Measurements from ENCODE around the gene POLR2M. TPM values are rescaled to one million over a fixed set of nuclear protein-coding genes. Genes with fewer than 3 reads are reported as not detected.
A peak's percentile ranks its signal among the peaks of the same experiment; 100 is the strongest.

The POLR2M gene
- polyA plus RNA-seq, 1 of the 3 experiments (the other 2 are of a cell fraction) = 160 TPM

- no peak overlapping the region for H3K4me3 ChIP-seq (ENCODE audit: low read depth in 2 of 2, low read length in 1 of 2)
- no peak for DNase-seq
- no peak overlapping the region for H2AFZ ChIP-seq (ENCODE audit: low read depth)
- no peaks in the 10 kb centered on the region for H3K9me2 ChIP-seq
- TF ChIP-seq ELF1 (IDR thresholded peaks at IDR 0.05) (no peak), TAF1 (IDR thresholded peaks at IDR 0.05; ENCODE audit: borderline replicate concordance, low read depth, low read length) (no peak), FOSL2 (IDR thresholded peaks at IDR 0.05; ENCODE audit: borderline replicate concordance, low read depth) (no peak), TCF12 (IDR thresholded peaks at IDR 0.05) (no peak), GABPA (IDR thresholded peaks at IDR 0.05; ENCODE audit: low read depth) (no peak), IRF3 (IDR thresholded peaks at IDR 0.05; ENCODE audit: low read depth, low read length) (no peak)
- H3K79me2 ChIP-seq (ENCODE audit: insufficient read depth) = no peaks in the 10 kb centered on the region
- no peaks in the 10 kb centered on the region for H4K20me1 ChIP-seq (ENCODE audit: insufficient read depth)
- no peak overlapping the region for H3K9ac ChIP-seq
- WGBS (ENCODE audit: low lambda C conversion rate) = 75% methylated on average over 5 of the region's 5 CpGs
- H3K4me2 ChIP-seq = no peak overlapping the region
- ChIA-PET CTCF (interaction anchor here (1.1 to 1.2 kb wide), 2 partner anchors 184 to 390 kb away, joined by 3 to 4 read pairs; no protein-coding TSS in a partner anchor), POLR2A (no interaction called here)
- no peaks in the 10 kb centered on the region for H3K27me3 ChIP-seq (ENCODE audit: insufficient read depth)
- peaks cover 0 to 3% of the 10 kb centered on the region in 2 experiments; a peak in 1 of 4 replicates for H3K4me1 ChIP-seq (ENCODE audit: control insufficient read depth in 1 of 2, insufficient read depth in 2 of 2, low read depth in 1 of 2, low read length in 1 of 2)
- no peak overlapping the region for H3K27ac ChIP-seq (ENCODE audit: low read depth in 2 of 2, low read length in 1 of 2)
- no peaks in the 10 kb centered on the region for H3K36me3 ChIP-seq (replicated peaks in 1 of 2; ENCODE audit: control insufficient read depth in 1 of 2, insufficient read depth in 2 of 2, low read length in 1 of 2)
- no peaks in the 10 kb centered on the region for H3K9me3 ChIP-seq
- H3F3A ChIP-seq (replicated peaks; ENCODE audit: insufficient read depth) = peaks cover 3% of the 10 kb centered on the region
These were observed 29.9 kb upstream of the POLR2M start for GRCh38 chr15:57676585-57676984.

- POLR2A ChIA-PET = no interaction called here
These were observed 29.3 kb upstream of the POLR2M start for GRCh38 chr15:57677204-57677603.

DNA sequence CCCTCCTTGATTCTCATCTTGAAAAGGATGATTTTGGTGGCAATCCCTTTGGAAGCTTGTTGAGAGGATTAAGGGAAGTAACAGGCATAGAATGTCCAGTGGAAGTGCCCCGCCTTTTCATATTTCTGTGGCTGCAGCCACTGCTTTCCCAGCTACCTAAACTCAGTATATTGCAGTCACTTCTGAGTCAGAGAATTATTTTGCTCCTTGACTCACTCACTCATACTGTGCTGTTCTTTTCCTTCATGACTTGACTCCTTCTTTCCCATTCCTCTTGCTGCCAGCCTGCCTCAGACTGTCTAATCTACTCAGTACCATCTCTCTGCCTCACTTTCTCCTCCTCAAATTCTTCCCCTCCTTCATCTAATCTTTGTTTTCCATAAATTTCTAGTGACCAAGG is 26.5 kb upstream of the POLR2M start:
- no peak overlapping the region; the same call in 1 of the 2 replicates for H3K9ac ChIP-seq
- WGBS (ENCODE audit: low lambda C conversion rate) = 82% methylated on average over 1 of the region's 1 CpG
- TF ChIP-seq FOSL2 (IDR thresholded peaks at IDR 0.05; ENCODE audit: borderline replicate concordance, low read depth) = peak; percentile 40; the same call in 1 of the 2 replicates
- TF ChIP-seq YY1 (IDR thresholded peaks at IDR 0.05; ENCODE audit: low read depth) = no peak

More at GRCh38 chr15:57677204-57677603, 29.3 kb upstream of the POLR2M start:
- H2AFZ ChIP-seq (ENCODE audit: low read depth) = no peak overlapping the region
- H3K4me1 ChIP-seq (ENCODE audit: control insufficient read depth in 1 of 2, insufficient read depth in 2 of 2, low read depth in 1 of 2, low read length in 1 of 2) = peaks cover 0 to 3% of the 10 kb centered on the region in 2 experiments; a peak in 1 of 4 replicates
- no peaks in the 10 kb centered on the region for H3K79me2 ChIP-seq (ENCODE audit: insufficient read depth)
- CTCF ChIA-PET = interaction anchor here (0.8 to 1.5 kb wide), 4 partner anchors 54 to 389 kb away, joined by 3 to 6 read pairs (median 4); no protein-coding TSS in a partner anchor
- no peaks in the 10 kb centered on the region for H3K27me3 ChIP-seq (ENCODE audit: insufficient read depth)
- no peaks in the 10 kb centered on the region for H3K9me3 ChIP-seq
- no peak overlapping the region for H3K27ac ChIP-seq (ENCODE audit: low read depth in 2 of 2, low read length in 1 of 2)
- DNase-seq = no peak
- H3K36me3 ChIP-seq (replicated peaks in 1 of 2; ENCODE audit: control insufficient read depth in 1 of 2, insufficient read depth in 2 of 2, low read length in 1 of 2) = no peaks in the 10 kb centered on the region
- H3K9ac ChIP-seq = no peak overlapping the region
- TF ChIP-seq, protein P1, sequence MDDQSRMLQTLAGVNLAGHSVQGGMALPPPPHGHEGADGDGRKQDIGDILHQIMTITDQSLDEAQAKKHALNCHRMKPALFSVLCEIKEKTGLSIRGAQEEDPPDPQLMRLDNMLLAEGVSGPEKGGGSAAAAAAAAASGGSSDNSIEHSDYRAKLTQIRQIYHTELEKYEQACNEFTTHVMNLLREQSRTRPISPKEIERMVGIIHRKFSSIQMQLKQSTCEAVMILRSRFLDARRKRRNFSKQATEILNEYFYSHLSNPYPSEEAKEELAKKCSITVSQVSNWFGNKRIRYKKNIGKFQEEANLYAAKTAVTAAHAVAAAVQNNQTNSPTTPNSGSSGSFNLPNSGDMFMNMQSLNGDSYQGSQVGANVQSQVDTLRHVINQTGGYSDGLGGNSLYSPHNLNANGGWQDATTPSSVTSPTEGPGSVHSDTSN (IDR thresholded peaks at IDR 0.05) = no peak
- no peak for TF ChIP-seq EP300 (IDR thresholded peaks at IDR 0.05; ENCODE audit: borderline replicate concordance in 1 of 2, low read depth in 1 of 2, low read length in 1 of 2)
- no peak for TF ChIP-seq GABPA (IDR thresholded peaks at IDR 0.05; ENCODE audit: low read depth)
- no peaks in the 10 kb centered on the region for H4K20me1 ChIP-seq (ENCODE audit: insufficient read depth)
- H3F3A ChIP-seq (replicated peaks; ENCODE audit: insufficient read depth) = no peaks in the 10 kb centered on the region
- no peak overlapping the region for H3K4me3 ChIP-seq (ENCODE audit: low read depth in 2 of 2, low read length in 1 of 2)
- no peaks in the 10 kb centered on the region for H3K9me2 ChIP-seq
- 87% methylated on average over 3 of the region's 3 CpGs for WGBS (ENCODE audit: low lambda C conversion rate)
- no peak overlapping the region for H3K4me2 ChIP-seq

More for the DNA sequence above, 26.5 kb upstream of the POLR2M start:
- Histone ChIP-seq H3K27me3 (ENCODE audit: insufficient read depth) (no peaks in the 10 kb centered on the region), H4K20me1 (ENCODE audit: insufficient read depth) (no peaks in the 10 kb centered on the region), H3K36me3 (replicated peaks in 1 of 2; ENCODE audit: control insufficient read depth in 1 of 2, insufficient read depth in 2 of 2, low read length in 1 of 2) (no peaks in the 10 kb centered on the region), H3K27ac (ENCODE audit: low read depth in 2 of 2, low read length in 1 of 2) (peak overlapping the region in 1 of 2 experiments; percentile 40; a peak in 2 of 4 replicates), H3F3A (replicated peaks; ENCODE audit: insufficient read depth) (no peaks in the 10 kb centered on the region), H3K79me2 (ENCODE audit: insufficient read depth) (no peaks in the 10 kb centered on the region), H3K9me2 (no peaks in the 10 kb centered on the region), H2AFZ (ENCODE audit: low read depth) (peak overlapping the region; percentile 50), H3K9me3 (no peaks in the 10 kb centered on the region), H3K4me1 (ENCODE audit: control insufficient read depth in 1 of 2, insufficient read depth in 2 of 2, low read depth in 1 of 2, low read length in 1 of 2) (0 out of 4 replicates have a peak, but pooled peaks cover 0 to 3% of the 10 kb centered on the region in 2 experiments), H3K4me3 (ENCODE audit: low read depth in 2 of 2, low read length in 1 of 2) (no peak overlapping the region), H3K4me2 (peak overlapping the region; percentile 48; the same call in 1 of the 2 replicates)
- ChIA-PET POLR2A (no interaction called here), CTCF (interaction anchor here (0.8 kb wide), 1 partner anchor 13 kb away, joined by 3 read pairs; no protein-coding TSS in a partner anchor)
- no peak for DNase-seq

Data from SK-N-SH (cell line).